CD14-positive monocyte (primary cell): Measurements from ENCODE around the gene IFNB1. TPM values are rescaled to one million over a fixed set of nuclear protein-coding genes. Genes with fewer than 3 reads are reported as not detected.
A peak's percentile ranks its signal among the peaks of the same experiment; 100 is the strongest.

Experiments
- DNase-seq, 3 donors: peaks; one replicate each; pipeline ENCODE4 v3.0.0-alpha.2; 2011 to 2022
- H2AFZ ChIP-seq: 2 replicates; pipeline ENCODE4 v1.6.0; 2012; ENCODE audit warnings: mild to moderate bottlenecking, low read depth, low read length, inconsistent platforms; ENCODE audit not compliant: insufficient read depth, poor library complexity, severe bottlenecking
- H3K27ac ChIP-seq, 2 donors: 1 replicate in 1 of 2; 2 replicates in 1 of 2; pipeline ENCODE4 v1.5.1; 2012 to 2013; ENCODE audit warnings: low read length in 2 of 2, control low read depth in 1 of 2, inconsistent platforms in 1 of 2, low read depth in 1 of 2, mild to moderate bottlenecking in 1 of 2
- H3K27me3 ChIP-seq, 2 donors: one replicate each; pipeline versions ENCODE4 v1.6.0 to v1.6.1; 2011 to 2013; ENCODE audit warnings: low read length in 2 of 2; ENCODE audit not compliant: control insufficient read depth in 2 of 2, insufficient read depth in 2 of 2
- H3K36me3 ChIP-seq, 2 donors: replicated peaks in 1 of 2; 1 replicate in 1 of 2; 2 replicates in 1 of 2; pipeline versions ENCODE4 v1.5.1 to v1.6.1; 2012 to 2013; ENCODE audit warnings: low read length in 2 of 2, control low read depth in 1 of 2, inconsistent platforms in 1 of 2, mild to moderate bottlenecking in 1 of 2; ENCODE audit not compliant: insufficient read depth in 2 of 2, control insufficient read depth in 1 of 2
- H3K4me1 ChIP-seq, 2 donors: 1 replicate in 1 of 2; 2 replicates in 1 of 2; pipeline versions ENCODE4 v1.5.1 to v1.6.1; 2012 to 2013; ENCODE audit warnings: low read length in 2 of 2, control low read depth in 1 of 2, inconsistent platforms in 1 of 2, mild to moderate bottlenecking in 1 of 2, moderate library complexity in 1 of 2; ENCODE audit not compliant: insufficient read depth in 2 of 2, control insufficient read depth in 1 of 2
- H3K4me2 ChIP-seq: replicated peaks from 2 replicates; pipeline ENCODE3; 2012; ENCODE audit warnings: low read length, moderate library complexity, mild to moderate bottlenecking; ENCODE audit not compliant: poor library complexity, severe bottlenecking; ENCODE audit errors: extremely low read depth
- H3K4me3 ChIP-seq, 3 experiments: fragments of 200-600 bp in 1 of 3; sonication (generic) in 1 of 3; replicated peaks in 1 of 3; 1 replicate in 2 of 3; 2 replicates in 1 of 3; pipeline ENCODE4 v1.5.1; 2011 to 2013; ENCODE audit warnings: low read length in 3 of 3, mild to moderate bottlenecking in 3 of 3, control low read depth in 2 of 3, low read depth in 2 of 3, inconsistent platforms in 1 of 3, moderate library complexity in 1 of 3
- H3K79me2 ChIP-seq: 2 replicates; pipeline ENCODE4 v1.6.0; 2012; ENCODE audit warnings: mild to moderate bottlenecking, control low read depth, inconsistent platforms, low read length, moderate library complexity; ENCODE audit not compliant: insufficient read depth
- H3K9ac ChIP-seq: 2 replicates; pipeline ENCODE4 v1.6.0; 2017; ENCODE audit warnings: low read length, mild to moderate bottlenecking; ENCODE audit not compliant: insufficient read depth, poor library complexity, severe bottlenecking
- H3K9me3 ChIP-seq, 2 donors: replicated peaks in 1 of 2; 1 replicate in 1 of 2; 2 replicates in 1 of 2; pipeline versions ENCODE4 v1.5.1 to v1.6.1; 2012 to 2013; ENCODE audit warnings: low read length in 2 of 2, control low read depth in 1 of 2; ENCODE audit not compliant: control insufficient read depth in 1 of 2, insufficient read depth in 1 of 2
- H4K20me1 ChIP-seq: 2 replicates; pipeline ENCODE4 v1.6.0; 2012; ENCODE audit warnings: mild to moderate bottlenecking, low read length, control low read depth, moderate library complexity; ENCODE audit not compliant: insufficient read depth
- H3K27ac Mint-ChIP-seq, 7 donors: one replicate each; pipeline ENCODE4 v1.8.0; 2020; ENCODE audit warnings: mild to moderate bottlenecking in 7 of 7, mixed read lengths in 7 of 7, moderate library complexity in 6 of 7, inconsistent platforms in 2 of 7
- H3K27me3 Mint-ChIP-seq, 3 donors: one replicate each; pipeline ENCODE4 v1.8.0; 2021 to 2022; ENCODE audit warnings: low read depth in 3 of 3, mild to moderate bottlenecking in 3 of 3, mixed read lengths in 3 of 3, moderate library complexity in 3 of 3, inconsistent platforms in 1 of 3
- H3K36me3 Mint-ChIP-seq, 2 donors: one replicate each; pipeline ENCODE4 v1.8.0; 2020; ENCODE audit warnings: mixed read lengths in 2 of 2, inconsistent platforms in 1 of 2, mild to moderate bottlenecking in 1 of 2
- H3K4me1 Mint-ChIP-seq: one replicate; pipeline ENCODE4 v1.8.0; 2020; ENCODE audit warnings: mild to moderate bottlenecking, mixed read lengths
- H3K4me3 Mint-ChIP-seq, 2 donors: one replicate each; pipeline ENCODE4 v1.8.0; 2020; ENCODE audit warnings: mild to moderate bottlenecking in 2 of 2, mixed read lengths in 2 of 2, moderate library complexity in 1 of 2
- H3K9me3 Mint-ChIP-seq, 7 donors: one replicate each; pipeline ENCODE4 v1.8.0; 2020 to 2022; ENCODE audit warnings: mixed read lengths in 7 of 7, mild to moderate bottlenecking in 6 of 7, moderate library complexity in 6 of 7, inconsistent platforms in 2 of 7
- CTCF ChIP-seq: fragments of 200-600 bp; IDR thresholded peaks from one replicate; pipeline ENCODE4 v1.8.0; 2022; ENCODE audit warnings: antibody characterized with exemption, mild to moderate bottlenecking
- whole genome bisulfite sequencing: methylation state at CpG from one replicate; pipeline ENCODE4 v1.1.5; 2013; ENCODE audit warnings: missing lambda C conversion rate; ENCODE audit not compliant: insufficient coverage; 5-methylcytosine and 5-hydroxymethylcytosine counted together
- intact Hi-C, 2 donors: fragments of 100-400 bp; cut with micrococcal nuclease; formaldehyde crosslinking; loops; one replicate each; pipeline versions ENCODE4 v1.15.0 to v1.15.1; 2023
- polyA plus RNA-seq, 3 donors: library from polyadenylated mRNA; depleted of rRNA in 1 of 3; unstranded in 2 of 3; stranded (reverse) in 1 of 3; fragments of 300-500 nt in 2 of 3; fragments of >200 nt in 1 of 3; fragmentation: Illumina TruSeq in 2 of 3; gene quantifications; 1 replicate in 2 of 3; 2 replicates in 1 of 3; pipeline ENCODE4 v1.2.3, GENCODE V29; 2012 to 2021

The IFNB1 gene
- polyA plus RNA-seq, 3 donors: not detected

GRCh38 chr9:21080793-21081192 lies 3.1 kb upstream of the IFNB1 start:
- no peaks in the 10 kb centered on the region for H3K36me3 ChIP-seq
- H3K4me3 ChIP-seq: no peak overlapping the region
- DNase-seq: no peak
- H3K27me3 ChIP-seq: no peaks in the 10 kb centered on the region
- Mint-ChIP-seq H3K27ac (no peak overlapping the region), H3K4me1 (peaks cover 31% of the 10 kb centered on the region), H3K9me3 (no peaks in the 10 kb centered on the region), H3K36me3 (no peaks in the 10 kb centered on the region), H3K27me3 (no peaks in the 10 kb centered on the region), H3K4me3 (no peak overlapping the region)
- WGBS: no CpG with 5 or more reads among the region's 1 CpG
- intact Hi-C loops: no loop called here
- H3K4me2 ChIP-seq: no peak overlapping the region
- H2AFZ ChIP-seq: no peak overlapping the region
- H4K20me1 ChIP-seq: no peaks in the 10 kb centered on the region
- no peak for TF ChIP-seq CTCF
- H3K9ac ChIP-seq: no peak overlapping the region
- H3K27ac ChIP-seq: no peak overlapping the region
- no peaks in the 10 kb centered on the region for H3K79me2 ChIP-seq
- H3K4me1 ChIP-seq: peaks cover 27 to 32% of the 10 kb centered on the region in 2 donors
- H3K9me3 ChIP-seq: no peaks in the 10 kb centered on the region

DNA sequence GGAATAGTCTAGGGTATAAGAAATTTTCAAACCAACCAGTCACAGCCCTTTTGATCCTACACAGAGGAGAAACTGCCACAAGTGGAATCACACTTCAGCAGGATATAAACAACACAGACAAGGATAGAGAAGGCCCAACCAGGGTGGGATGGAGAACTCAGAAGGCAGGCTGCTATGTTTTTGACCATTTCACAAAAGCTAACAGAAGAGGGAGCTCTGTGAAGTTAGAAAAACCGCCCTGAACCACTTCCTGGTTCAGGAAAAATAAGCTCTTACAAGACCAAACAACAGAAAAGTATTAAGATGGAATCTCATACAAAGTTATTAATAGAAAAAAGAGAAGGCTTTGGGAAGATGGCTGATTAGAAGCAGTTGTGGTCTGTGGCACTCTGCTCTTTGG lies 960 bp upstream of the IFNB1 start:
- intact Hi-C loops: no loop called here
- Histone ChIP-seq H3K79me2 (no peaks in the 10 kb centered on the region), H3K27me3 (no peaks in the 10 kb centered on the region), H3K36me3 (no peaks in the 10 kb centered on the region), H3K4me1 (peaks cover 27 to 32% of the 10 kb centered on the region in 2 donors), H3K27ac (no peak overlapping the region), H2AFZ (peak overlapping the region; percentile 53), H3K9ac (no peak overlapping the region), H3K4me2 (no peak overlapping the region), H3K9me3 (no peaks in the 10 kb centered on the region), H4K20me1 (no peaks in the 10 kb centered on the region), H3K4me3 (no peak overlapping the region)
- no peak overlapping the region for H3K4me3 Mint-ChIP-seq
- no peak overlapping the region for H3K27ac Mint-ChIP-seq
- DNase-seq: peak; percentile 2 to 39 (median 15)
- H3K36me3 Mint-ChIP-seq: no peaks in the 10 kb centered on the region
- no CpG with 5 or more reads among the region's 1 CpG for WGBS
- TF ChIP-seq CTCF: peak; percentile 32
- no peaks in the 10 kb centered on the region for H3K9me3 Mint-ChIP-seq
- H3K4me1 Mint-ChIP-seq: peaks cover 31% of the 10 kb centered on the region
- H3K27me3 Mint-ChIP-seq: peaks cover 0 to 2% (median 1%) of the 10 kb centered on the region in 3 donors
